Stimulated activated CD8-positive, alpha-beta memory T cell treated with anti-CD3 and anti-CD28 coated beads, Interleukin-12 subunit alpha, Interleukin-12 subunit beta, amount 100 ng/mL, for 24 hours (primary cell): ENCODE results near the gene YTHDC2.

Source experiments
- DNase-seq: peaks from one replicate; pipeline ENCODE4 v3.0.0-alpha.2; 2020; ENCODE audit errors: extremely low read depth

YTHDC2 gene

GRCh38 chr5:113520429-113520828, 6.9 kb downstream of the YTHDC2 start:
- no peak for DNase-seq

- DNase-seq, result no peak
Observed at GRCh38 chr5:113520899-113521298, 7.4 kb downstream of the YTHDC2 start.

- no peak for DNase-seq
Observed at GRCh38 chr5:113523168-113523567, 9.7 kb downstream of the YTHDC2 start.

GRCh38 chr5:113524927-113525326, 11.4 kb downstream of the YTHDC2 start:
- DNase-seq, result no peak

GRCh38 chr5:113526421-113526820, 12.9 kb downstream of the YTHDC2 start:
- no peak for DNase-seq

GRCh38 chr5:113527746-113528145, 14.3 kb downstream of the YTHDC2 start:
- DNase-seq, result no peak

- no peak for DNase-seq
Observed at GRCh38 chr5:113531481-113532159, 18.1 kb downstream of the YTHDC2 start.

- no peak for DNase-seq
Observed at GRCh38 chr5:113538313-113538712, 24.8 kb downstream of the YTHDC2 start.

GRCh38 chr5:113546703-113547183, 33.2 kb downstream of the YTHDC2 start:
- DNase-seq, result no peak

GRCh38 chr5:113548396-113548795, 34.9 kb downstream of the YTHDC2 start:
- no peak for DNase-seq

- DNase-seq, result no peak
Observed at GRCh38 chr5:113552137-113552536, 38.6 kb downstream of the YTHDC2 start.

- DNase-seq, result no peak
Observed at GRCh38 chr5:113552620-113553019, 39.1 kb downstream of the YTHDC2 start.

- DNase-seq, result no peak
Observed at GRCh38 chr5:113562828-113563400, 49.4 kb downstream of the YTHDC2 start.

GRCh38 chr5:113569396-113569795, 55.9 kb downstream of the YTHDC2 start:
- no peak for DNase-seq

- DNase-seq, result no peak
Observed at GRCh38 chr5:113572716-113573115, 59.2 kb downstream of the YTHDC2 start.

GRCh38 chr5:113574417-113574816, 60.9 kb downstream of the YTHDC2 start:
- no peak for DNase-seq

- DNase-seq, result no peak
Observed at GRCh38 chr5:113575074-113575473, 61.6 kb downstream of the YTHDC2 start.

GRCh38 chr5:113578091-113578490, 64.6 kb downstream of the YTHDC2 start:
- DNase-seq, result no peak

- no peak for DNase-seq
Observed at GRCh38 chr5:113581388-113581787, 67.9 kb downstream of the YTHDC2 start.

GRCh38 chr5:113598150-113598549, 84.7 kb downstream of the YTHDC2 start:
- DNase-seq, result no peak

GRCh38 chr5:113598926-113599325, 85.4 kb downstream of the YTHDC2 start:
- no peak for DNase-seq

GRCh38 chr5:113600255-113600905, 86.9 kb downstream of the YTHDC2 start:
- DNase-seq, result no peak

- no peak for DNase-seq
Observed at GRCh38 chr5:113601423-113601822, 87.9 kb downstream of the YTHDC2 start.
